Stimulated activated CD4-positive, alpha-beta T cell treated with anti-CD3 and anti-CD28 coated beads, Interleukin-12 subunit alpha, Interleukin-12 subunit beta, amount 100 ng/mL, for 24 hours (primary cell): ENCODE data around the gene INPP1.
"Not testable (repeated sequence)": the region's sequence is repeated elsewhere in the genome, so short reads cannot be mapped to it uniquely, and the experiment has no call there.

ENCODE experiments used
- DNase-seq, 2 experiments: peaks; one replicate each; pipeline ENCODE4 v3.0.0-alpha.2; 2020; ENCODE audit warnings: low read depth in 2 of 2

The INPP1 gene, protein sequence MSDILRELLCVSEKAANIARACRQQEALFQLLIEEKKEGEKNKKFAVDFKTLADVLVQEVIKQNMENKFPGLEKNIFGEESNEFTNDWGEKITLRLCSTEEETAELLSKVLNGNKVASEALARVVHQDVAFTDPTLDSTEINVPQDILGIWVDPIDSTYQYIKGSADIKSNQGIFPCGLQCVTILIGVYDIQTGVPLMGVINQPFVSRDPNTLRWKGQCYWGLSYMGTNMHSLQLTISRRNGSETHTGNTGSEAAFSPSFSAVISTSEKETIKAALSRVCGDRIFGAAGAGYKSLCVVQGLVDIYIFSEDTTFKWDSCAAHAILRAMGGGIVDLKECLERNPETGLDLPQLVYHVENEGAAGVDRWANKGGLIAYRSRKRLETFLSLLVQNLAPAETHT

DNA sequence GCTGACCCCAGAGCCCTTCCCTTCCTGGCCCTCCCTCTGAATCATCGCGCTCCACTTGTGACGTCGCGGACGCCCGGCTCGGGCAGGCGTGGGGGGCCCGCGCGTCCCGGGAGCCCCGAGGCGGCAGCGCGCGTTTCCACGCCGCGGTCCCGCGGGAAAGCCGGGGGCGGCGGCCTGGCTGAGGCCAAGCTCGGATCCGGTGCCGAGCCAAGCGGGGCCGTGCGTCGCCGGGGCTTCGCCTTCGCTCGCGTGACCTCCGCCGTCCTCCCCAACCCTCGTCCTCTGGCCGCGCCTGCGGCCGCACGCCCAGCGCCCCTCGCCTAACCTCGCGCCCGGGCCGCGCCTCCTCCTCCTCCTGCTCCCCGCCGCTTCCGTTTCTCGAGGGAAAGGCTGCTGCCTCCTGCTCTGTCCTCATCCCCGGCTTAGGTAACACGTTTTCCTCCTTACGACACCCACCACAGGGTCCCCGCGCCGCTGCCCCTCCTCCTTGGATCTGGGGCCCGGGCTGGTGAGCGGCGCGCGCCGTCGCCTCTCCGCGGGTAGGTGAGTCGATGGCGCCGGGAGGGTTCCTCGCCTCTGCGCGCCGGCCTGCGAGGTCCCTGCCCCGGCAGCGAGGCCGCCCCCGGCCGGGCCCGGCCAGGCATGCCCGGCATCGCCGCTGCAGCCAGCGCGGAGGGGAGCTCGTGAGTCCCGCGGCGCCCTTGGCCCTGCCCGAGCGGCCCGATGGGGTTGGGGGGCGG lies at the start of gene INPP1:
INPP1 (plus strand) TSS at position 54 of the 740 bp plus-strand sequence. CDS start 16,514 bp downstream, outside the sequence.
- DNase-seq = peak; percentile 11 to 36

DNA sequence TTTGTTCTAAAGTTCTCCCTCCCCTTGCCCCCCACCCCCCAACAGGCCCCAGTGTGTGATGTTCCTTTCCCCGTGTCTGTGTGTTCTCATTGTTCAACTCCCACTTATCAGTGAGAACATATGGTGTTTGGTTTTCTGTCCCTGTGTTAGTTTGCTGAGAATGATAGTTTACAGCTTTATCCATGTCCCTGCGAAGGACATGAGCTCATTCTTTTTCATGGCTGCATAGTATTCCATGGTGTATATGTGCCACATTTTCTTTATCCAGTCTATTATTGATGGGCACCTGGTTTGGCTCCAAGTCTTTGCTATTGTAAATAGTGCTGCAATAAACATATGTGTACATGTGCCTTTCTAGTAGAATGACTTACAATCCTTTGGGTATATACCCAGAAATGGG lies 45.5 kb upstream of the INPP1 start:
- not testable (repeated sequence) for DNase-seq

- DNase-seq = no peak
Observed at GRCh38 chr2:190301032-190301431, 42.4 kb upstream of the INPP1 start.

GRCh38 chr2:190302052-190302451 lies 41.3 kb upstream of the INPP1 start:
- no peak for DNase-seq

DNA sequence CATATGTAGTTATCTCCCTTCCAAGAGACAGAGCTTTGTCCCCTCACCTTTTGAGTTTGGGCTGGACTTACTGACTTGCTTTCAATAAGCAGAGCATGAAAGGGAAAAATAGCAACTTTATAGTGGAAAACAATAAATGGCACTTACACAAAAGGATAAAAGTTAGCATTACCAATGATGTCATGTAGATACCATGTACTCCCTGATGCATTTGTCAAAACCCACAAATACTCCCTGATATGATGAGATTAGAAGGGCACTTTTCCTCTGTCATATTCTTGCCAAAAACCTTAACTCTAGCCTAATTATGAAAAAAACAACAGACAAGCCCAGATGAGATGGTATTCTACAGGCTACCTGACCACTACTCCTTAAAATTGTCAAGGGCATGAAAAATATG lies 39.7 kb upstream of the INPP1 start:
- no peak for DNase-seq

GRCh38 chr2:190304404-190304803 lies 39.0 kb upstream of the INPP1 start:
- no peak for DNase-seq

- DNase-seq = no peak
Observed at GRCh38 chr2:190308031-190308430, 35.4 kb upstream of the INPP1 start.

GRCh38 chr2:190311893-190312634 lies 31.3 kb upstream of the INPP1 start:
- DNase-seq = no peak

GRCh38 chr2:190312635-190313025 lies 30.8 kb upstream of the INPP1 start:
- not testable (repeated sequence) for DNase-seq

- DNase-seq = no peak
Observed at GRCh38 chr2:190313880-190314279, 29.5 kb upstream of the INPP1 start.

DNA sequence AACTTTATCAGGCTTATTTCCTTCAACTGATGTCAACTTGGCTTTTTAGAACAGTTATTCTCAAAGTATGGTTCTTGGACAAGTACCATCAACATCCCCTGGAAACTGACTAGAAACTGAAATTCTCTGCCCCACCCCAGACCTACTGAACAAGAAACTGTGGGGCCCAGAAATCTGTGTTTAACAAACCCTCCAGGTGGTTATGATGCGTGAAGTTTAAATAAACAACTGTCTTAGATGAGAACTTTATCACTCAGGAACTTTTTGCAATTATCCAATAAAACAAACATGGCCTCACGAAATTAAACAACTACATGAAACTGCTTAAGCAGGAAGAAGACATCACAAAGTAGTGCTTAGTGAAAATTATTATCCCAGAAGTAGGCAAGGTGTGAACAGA lies 28.1 kb upstream of the INPP1 start:
- no peak for DNase-seq

DNA sequence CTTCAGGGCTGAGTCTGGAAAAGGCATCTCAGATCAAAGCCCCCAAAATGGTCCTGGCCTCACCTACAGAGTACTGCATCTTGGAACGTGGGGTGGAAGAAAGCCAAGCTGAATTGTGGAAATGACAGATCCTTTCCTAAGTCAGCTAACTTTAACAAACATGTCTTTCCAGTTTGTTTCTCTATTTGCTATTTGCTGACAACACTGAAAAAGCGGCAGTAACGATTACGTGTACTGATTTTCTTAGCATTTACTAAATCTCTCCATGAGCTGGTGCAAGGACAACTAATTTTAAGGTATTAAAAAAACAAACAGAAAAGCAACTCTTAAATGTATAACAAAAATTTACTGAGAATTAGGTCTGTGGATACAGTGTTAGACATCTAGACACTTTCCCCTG lies 24.9 kb upstream of the INPP1 start:
- DNase-seq = no peak

DNA sequence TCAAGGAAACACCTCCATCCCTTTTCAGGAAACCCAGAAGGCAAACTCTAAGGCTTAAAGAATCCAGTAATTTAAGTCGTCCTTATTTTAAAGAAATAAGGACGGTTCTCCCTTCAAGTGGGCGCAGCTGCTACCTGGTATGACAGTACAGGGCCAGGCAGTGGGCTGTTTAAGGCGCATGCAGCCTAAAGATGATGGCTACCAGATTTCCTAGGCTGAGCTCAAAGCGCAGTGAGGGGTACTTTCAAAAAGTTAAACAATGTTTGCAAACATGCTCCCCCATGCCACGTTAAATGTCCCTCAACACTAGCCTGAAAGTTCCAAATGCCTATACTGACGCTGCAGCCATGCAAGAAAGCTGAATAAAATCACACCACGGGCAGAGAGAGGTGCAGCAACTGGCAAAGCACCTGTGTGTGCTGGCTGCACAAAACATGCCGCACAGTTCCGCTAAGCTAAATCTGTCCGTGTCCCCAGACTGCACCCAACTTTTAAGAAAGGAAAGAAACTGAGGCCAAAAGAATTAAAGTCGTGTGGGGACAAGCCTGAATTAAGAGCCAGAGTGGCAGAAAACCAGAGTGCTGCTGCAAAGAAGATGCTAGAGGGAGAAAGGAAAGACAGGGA lies 24.3 kb upstream of the INPP1 start:
- no peak for DNase-seq

GRCh38 chr2:190319555-190320498 lies 23.6 kb upstream of the INPP1 start, which contains the start of gene HIBCH:
HIBCH (minus strand) TSS chr2:190319826; CDS start chr2:190319750, 76 bp downstream.
- peak; percentile 84 to 96 for DNase-seq

DNA sequence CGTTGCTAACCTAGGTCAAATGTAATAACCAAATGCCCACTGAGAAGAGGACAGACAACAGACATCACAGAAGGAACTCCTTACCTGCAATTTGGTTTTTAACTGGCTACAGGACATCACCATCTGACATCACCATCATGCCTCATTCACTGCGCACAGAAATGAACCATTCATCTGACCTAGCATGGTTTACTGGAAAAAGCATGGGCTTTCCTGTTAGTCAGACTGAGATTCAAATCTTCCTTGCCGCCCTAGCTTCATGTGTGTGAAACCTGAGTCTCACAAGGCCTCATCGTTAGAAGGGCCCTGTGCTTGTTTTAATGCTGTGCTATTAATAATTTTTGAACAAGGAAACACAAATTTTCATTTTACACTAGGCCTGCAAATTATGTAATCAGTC lies 22.7 kb upstream of the INPP1 start:
- DNase-seq = peak in 1 of 2 experiments; percentile 13

GRCh38 chr2:190323406-190323805 lies 20.0 kb upstream of the INPP1 start:
- no peak for DNase-seq

- DNase-seq = no peak
Observed at GRCh38 chr2:190325588-190325987, 17.8 kb upstream of the INPP1 start.

GRCh38 chr2:190327867-190328572 lies 15.4 kb upstream of the INPP1 start:
- DNase-seq = no peak

DNA sequence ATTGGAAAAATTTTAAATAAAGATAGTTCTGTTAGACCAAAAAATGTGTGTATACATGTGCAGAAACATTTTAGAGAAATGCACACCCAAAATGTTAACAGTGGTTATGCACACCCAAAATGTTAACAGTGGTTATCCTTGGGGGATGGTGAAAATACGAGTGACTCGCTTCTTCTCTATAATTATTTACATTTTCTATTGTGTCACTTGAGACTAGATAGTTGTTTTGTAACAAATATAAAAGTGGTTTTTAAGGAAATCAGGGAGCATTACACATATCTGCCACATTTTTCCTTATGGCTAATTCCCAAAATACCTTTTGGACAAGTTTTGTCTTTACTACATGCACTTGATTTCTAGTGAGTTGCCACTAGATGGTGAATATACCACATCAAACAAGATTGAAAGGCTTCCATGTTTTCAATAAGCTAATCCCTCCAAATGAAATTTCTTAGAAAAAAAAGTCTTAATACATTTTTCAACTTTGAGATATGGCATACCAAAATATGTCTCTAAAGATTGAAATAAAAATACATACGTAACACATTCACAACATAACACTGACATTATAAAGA lies 14.7 kb upstream of the INPP1 start:
- DNase-seq = no peak

DNA sequence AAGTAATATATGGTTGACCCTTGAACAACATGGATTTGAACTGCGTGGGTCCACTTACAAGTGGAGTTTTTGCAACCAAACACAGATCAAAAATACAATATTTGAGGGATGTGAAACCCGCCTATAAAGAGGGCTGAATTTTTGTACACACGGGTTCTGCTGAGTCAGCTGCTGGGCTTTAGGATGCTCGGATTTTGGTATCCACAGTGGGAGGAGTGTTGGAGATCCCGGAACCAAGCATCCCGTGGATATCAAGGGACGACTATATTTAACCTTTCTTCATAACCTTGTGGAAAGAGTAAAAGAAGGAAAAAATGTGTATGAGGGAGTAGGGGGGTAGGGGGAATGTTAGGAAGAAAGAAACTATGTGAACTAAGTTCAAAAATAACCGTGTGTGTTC lies 10.0 kb upstream of the INPP1 start:
- no peak for DNase-seq
